K562 (cell line): ENCODE results near the gene FOXJ1. TPM values are rescaled to one million over a fixed set of nuclear protein-coding genes. Genes with fewer than 3 reads are reported as not detected.
A peak's percentile ranks its signal among the peaks of the same experiment; 100 is the strongest.

Experiments used
- CREM ChIP-seq: IDR thresholded peaks from 2 replicates; pipeline ENCODE4 v1.6.1; 2014; ENCODE audit warnings: antibody characterized with exemption, low read depth
- ELF1 ChIP-seq: fragments of 200-800 bp; sonication (Bioruptor generic); IDR thresholded peaks from 2 replicates; pipeline ENCODE4 v1.6.1; 2016; ENCODE audit warnings: missing genetic modification characterization, missing compliant biosample characterization
- ELF2 ChIP-seq: fragments of 250-450 bp; sonication (Bioruptor Pico); IDR thresholded peaks from 2 replicates; pipeline ENCODE4 v1.5.0; 2021; ENCODE audit warnings: mild to moderate bottlenecking
- EP400 ChIP-seq: fragments of 450-650 bp; IDR thresholded peaks from 2 replicates; pipeline ENCODE4 v1.6.1; 2017; ENCODE audit warnings: antibody characterized with exemption, mild to moderate bottlenecking, moderate library complexity
- FIP1L1 ChIP-seq: fragments of 200-400 bp; formaldehyde crosslinking; IDR thresholded peaks from 2 replicates; pipeline ENCODE4 v1.6.1; 2018; ENCODE audit warnings: mild to moderate bottlenecking, low read depth, low read length; ENCODE audit not compliant: poor library complexity, severe bottlenecking
- FOXK2 ChIP-seq, 2 experiments: fragments of 450-650 bp; IDR thresholded peaks in 1 of 2; conservative IDR thresholded peaks in 1 of 2; 2 replicates each; pipeline ENCODE4 v1.6.1; 2016; ENCODE audit warnings: low read depth in 2 of 2, mild to moderate bottlenecking in 1 of 2
- GABPB1 ChIP-seq: sonication (generic); formaldehyde crosslinking; IDR thresholded peaks from 2 replicates; pipeline ENCODE4 v1.8.0; 2022; ENCODE audit warnings: mild to moderate bottlenecking, missing genetic modification reagents
- GTF2A2 ChIP-seq: IDR thresholded peaks from 2 replicates; pipeline ENCODE4 v1.6.1; 2016; ENCODE audit warnings: mild to moderate bottlenecking, missing genetic modification characterization, missing compliant biosample characterization
- KAT8 ChIP-seq: fragments of 450-650 bp; IDR thresholded peaks from 2 replicates; pipeline ENCODE4 v1.6.1; 2016; ENCODE audit warnings: low read depth, mild to moderate bottlenecking
- L3MBTL2 ChIP-seq: fragments of 450-650 bp; IDR thresholded peaks from 2 replicates; pipeline ENCODE4 v1.6.1; 2016; ENCODE audit warnings: mild to moderate bottlenecking, moderate library complexity
- MECOM ChIP-seq: fragments of 250-450 bp; sonication (Bioruptor Pico); IDR thresholded peaks from 2 replicates; pipeline ENCODE4 v1.8.0; 2022; ENCODE audit warnings: inconsistent platforms
- NR2C2 ChIP-seq, 2 experiments: fragments of 200-800 bp in 1 of 2; sonication (Bioruptor generic) in 1 of 2; sonication (generic) in 1 of 2; formaldehyde crosslinking in 1 of 2; IDR thresholded peaks; 2 replicates each; pipeline versions ENCODE4 v1.6.1 to v1.8.0; 2016 to 2022; ENCODE audit warnings: mild to moderate bottlenecking in 1 of 2, missing compliant biosample characterization in 1 of 2, missing genetic modification characterization in 1 of 2, missing genetic modification reagents in 1 of 2
- PKNOX1 ChIP-seq: fragments of 450-650 bp; IDR thresholded peaks from 2 replicates; pipeline ENCODE4 v1.6.1; 2016
- PPARD ChIP-seq: fragments of 250-450 bp; sonication (Bioruptor Pico); IDR thresholded peaks from 2 replicates; pipeline ENCODE4 v1.8.0; 2022; ENCODE audit warnings: inconsistent platforms, mild to moderate bottlenecking, moderate library complexity
- SRSF3 ChIP-seq: fragments of 200-400 bp; formaldehyde crosslinking; IDR thresholded peaks from 2 replicates; pipeline ENCODE4 v1.6.1; 2016; ENCODE audit warnings: mild to moderate bottlenecking, low read length, moderate library complexity; ENCODE audit not compliant: insufficient read depth
- USF2 ChIP-seq: sonication (generic); formaldehyde crosslinking; IDR thresholded peaks from 2 replicates; pipeline ENCODE4 v1.5.0; 2020; ENCODE audit warnings: missing genetic modification reagents
- ZNF197 ChIP-seq: fragments of 200-800 bp; sonication (Bioruptor generic); IDR thresholded peaks from 2 replicates; pipeline ENCODE4 v1.6.1; 2016; ENCODE audit warnings: low read depth, missing genetic modification characterization, missing compliant biosample characterization
- ZNF41 ChIP-seq: fragments of 250-450 bp; sonication (Bioruptor Pico); conservative IDR thresholded peaks from 2 replicates; pipeline ENCODE4 v1.4.0; 2020; ENCODE audit warnings: mild to moderate bottlenecking
- ZNF644 ChIP-seq: fragments of 200-800 bp; sonication (Bioruptor generic); IDR thresholded peaks from 2 replicates; pipeline ENCODE4 v1.6.1; 2016; ENCODE audit warnings: low read depth, missing genetic modification characterization, missing compliant biosample characterization
- ZSCAN32 ChIP-seq: fragments of 450-650 bp; formaldehyde crosslinking; IDR thresholded peaks from 2 replicates; pipeline ENCODE4 v1.4.0; 2020; ENCODE audit warnings: mild to moderate bottlenecking, moderate library complexity
- polyA plus RNA-seq, 8 experiments: library from polyadenylated mRNA; depleted of rRNA in 4 of 8; stranded (reverse) in 5 of 8; unstranded in 3 of 8; fragments of >200 nt; fragmentation: Nextera tagmentation in 2 of 8; fragmentation: Illumina TruSeq in 1 of 8; extraction: Ambion mirVana in 2 of 8; extraction: Trizol in 1 of 8; gene quantifications; 2 replicates each; pipeline versions ENCODE4 v1.2.1 to v1.2.3, GENCODE V29; 2011 to 2014; ENCODE audit warnings: inconsistent platforms in 1 of 8, missing spikeins in 1 of 8
- total RNA-seq, 7 experiments: library from RNA; depleted of rRNA in 6 of 7; stranded (reverse); fragments of >200 nt in 6 of 7; fragmentation: Illumina TruSeq in 2 of 7; extraction: Trizol in 2 of 7; gene quantifications; 2 replicates each; pipeline versions ENCODE4 v1.2.1 to v1.2.3, GENCODE V29; 2011 to 2021; ENCODE audit warnings: low replicate concordance in 1 of 7
- TF ChIP-seq, protein P1 (sequence below): fragments of 450-650 bp; formaldehyde crosslinking; IDR thresholded peaks from 2 replicates; pipeline ENCODE4 v1.4.0; 2022; ENCODE audit warnings: missing genetic modification characterization
- TF ChIP-seq, protein P2 (sequence below): sonication (generic); formaldehyde crosslinking; IDR thresholded peaks from 2 replicates; pipeline ENCODE4 v1.8.0; 2022; ENCODE audit warnings: mild to moderate bottlenecking, missing genetic modification reagents, borderline replicate concordance

FOXJ1 gene
- total and polyA plus RNA-seq, 9 of the 15 experiments (the other 6 are each of a cell fraction or from before 2014, with no cell fraction given): 0.07 TPM; not detected in 8

DNA sequence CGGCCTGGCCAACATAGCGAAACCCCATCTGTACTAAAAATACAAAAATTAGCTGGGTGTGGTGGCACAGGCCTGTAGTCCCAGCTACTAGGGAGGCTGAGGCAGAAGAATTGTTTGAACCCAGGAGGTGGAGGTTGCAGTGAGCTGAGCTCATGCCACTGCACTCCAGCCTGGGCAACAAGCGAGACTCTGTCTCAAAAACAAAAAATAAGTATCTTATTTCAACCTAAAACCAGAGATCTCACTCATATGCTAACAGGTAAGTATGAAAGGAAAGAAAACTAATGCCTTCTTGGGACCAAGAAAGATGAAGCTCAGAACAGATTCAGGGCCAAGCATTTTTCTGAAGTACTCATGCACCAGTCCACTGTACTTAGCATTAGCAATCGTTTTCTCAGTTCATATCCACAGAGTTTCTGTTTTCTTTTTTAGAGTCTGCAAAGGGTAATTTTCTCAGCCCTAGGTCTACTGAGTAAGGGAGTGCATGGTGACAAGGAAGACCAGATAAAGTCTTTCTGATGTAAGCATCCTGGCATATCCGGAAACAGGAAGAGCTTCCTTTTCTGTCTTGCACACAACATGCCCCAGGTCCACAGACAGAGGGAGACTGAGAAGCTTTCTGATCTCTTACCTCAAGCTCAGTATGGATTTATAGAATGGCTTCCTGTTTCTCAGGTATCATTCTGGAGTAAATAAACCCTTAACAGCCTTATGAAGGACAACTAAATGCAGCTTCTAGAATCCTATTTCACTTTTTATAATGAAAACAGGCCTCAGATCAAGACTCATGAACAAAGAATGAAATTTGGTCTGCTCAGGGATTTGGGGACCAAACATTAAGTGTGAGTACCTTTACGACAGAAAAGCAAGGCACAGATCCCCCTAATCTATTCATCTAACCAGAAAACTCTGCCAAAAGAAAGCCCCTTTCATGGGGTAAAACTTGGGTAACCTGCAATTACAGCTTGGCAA, 38.7 kb upstream of the FOXJ1 start (continued):
- TF ChIP-seq ZNF197 (CRISPR knock-in tag) (peak; percentile 76; the same call in 1 of the 2 replicates), USF2 (no peak), EP400 (peak; percentile 82), GABPB1 (CRISPR knock-in tag) (peak; percentile 59), PKNOX1 (peak; percentile 52; the same call in 1 of the 2 replicates), MECOM (CRISPR knock-in tag) (peak; percentile 66; the same call in 1 of the 2 replicates), ELF1 (peak; percentile 92), KAT8 (no peak), L3MBTL2 (peak; percentile 67), SRSF3 (no peak), FIP1L1 (no peak), FOXK2 (conservative IDR thresholded peaks at IDR 0.05 in 1 of 2, IDR thresholded peaks at IDR 0.05 in 1 of 2; ENCODE audit: low read depth in 2 of 2) (peak; percentile 82 to 83), ZNF41 (CRISPR knock-in tag) (no peak; the same call in 1 of the 2 replicates), GTF2A2 (0 out of 2 replicates have a peak, but pooled peaks have one; percentile 16), ZSCAN32 (CRISPR knock-in tag) (0 out of 2 replicates have a peak, but pooled peaks have one; percentile 6), ZNF644 (tag) (peak; percentile 49; the same call in 1 of the 2 replicates), NR2C2 (CRISPR knock-in tag; IDR thresholded peaks at IDR 0.05) (no peak), NR2C2 (tag; IDR thresholded peaks at IDR 0.05) (peak; percentile 65; the same call in 1 of the 2 replicates), PPARD (CRISPR knock-in tag) (no peak), ELF2 (peak; percentile 76; the same call in 1 of the 2 replicates), CREM (peak; percentile 62; the same call in 1 of the 2 replicates)
- TF ChIP-seq, protein P1, sequence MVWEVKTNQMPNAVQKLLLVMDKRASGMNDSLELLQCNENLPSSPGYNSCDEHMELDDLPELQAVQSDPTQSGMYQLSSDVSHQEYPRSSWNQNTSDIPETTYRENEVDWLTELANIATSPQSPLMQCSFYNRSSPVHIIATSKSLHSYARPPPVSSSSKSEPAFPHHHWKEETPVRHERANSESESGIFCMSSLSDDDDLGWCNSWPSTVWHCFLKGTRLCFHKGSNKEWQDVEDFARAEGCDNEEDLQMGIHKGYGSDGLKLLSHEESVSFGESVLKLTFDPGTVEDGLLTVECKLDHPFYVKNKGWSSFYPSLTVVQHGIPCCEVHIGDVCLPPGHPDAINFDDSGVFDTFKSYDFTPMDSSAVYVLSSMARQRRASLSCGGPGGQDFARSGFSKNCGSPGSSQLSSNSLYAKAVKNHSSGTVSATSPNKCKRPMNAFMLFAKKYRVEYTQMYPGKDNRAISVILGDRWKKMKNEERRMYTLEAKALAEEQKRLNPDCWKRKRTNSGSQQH (CRISPR knock-in tag): no peak
- TF ChIP-seq, protein P2, sequence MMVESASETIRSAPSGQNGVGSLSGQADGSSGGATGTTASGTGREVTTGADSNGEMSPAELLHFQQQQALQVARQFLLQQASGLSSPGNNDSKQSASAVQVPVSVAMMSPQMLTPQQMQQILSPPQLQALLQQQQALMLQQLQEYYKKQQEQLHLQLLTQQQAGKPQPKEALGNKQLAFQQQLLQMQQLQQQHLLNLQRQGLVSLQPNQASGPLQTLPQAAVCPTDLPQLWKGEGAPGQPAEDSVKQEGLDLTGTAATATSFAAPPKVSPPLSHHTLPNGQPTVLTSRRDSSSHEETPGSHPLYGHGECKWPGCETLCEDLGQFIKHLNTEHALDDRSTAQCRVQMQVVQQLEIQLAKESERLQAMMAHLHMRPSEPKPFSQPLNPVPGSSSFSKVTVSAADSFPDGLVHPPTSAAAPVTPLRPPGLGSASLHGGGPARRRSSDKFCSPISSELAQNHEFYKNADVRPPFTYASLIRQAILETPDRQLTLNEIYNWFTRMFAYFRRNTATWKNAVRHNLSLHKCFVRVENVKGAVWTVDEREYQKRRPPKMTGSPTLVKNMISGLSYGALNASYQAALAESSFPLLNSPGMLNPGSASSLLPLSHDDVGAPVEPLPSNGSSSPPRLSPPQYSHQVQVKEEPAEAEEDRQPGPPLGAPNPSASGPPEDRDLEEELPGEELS (CRISPR knock-in tag): no peak
